ENCODE data around the gene PXDN. TPM values are rescaled to one million over a fixed set of nuclear protein-coding genes. Genes with fewer than 3 reads are reported as not detected.

The PXDN gene
- total and polyA plus RNA-seq, 8 donors: 3.3 to 71.6 (median 28.0) TPM

- Histone ChIP-seq H3K9me3 (no peaks in the 10 kb centered on the region), H3K27ac (peak overlapping the region in 4 of 5 donors; percentile 49 to 62 (median 61)), H3K4me1 (peaks cover 2 to 48% (median 20%) of the 10 kb centered on the region in 4 donors), H3K4me3 (no peak overlapping the region), H3K27me3 (peaks cover 0 to 5% (median 0%) of the 10 kb centered on the region in 3 donors), H3K36me3 (no peaks in the 10 kb centered on the region)
- intact Hi-C loops (cut with DNase I; ENCODE audit: low total_unique reads): no loop called here
- DNase-seq: peak in 1 of 2 donors; percentile 61
- TF ChIP-seq POLR2AphosphoS5 (IDR thresholded peaks at IDR 0.05) (no peak), EP300 (IDR thresholded peaks at IDR 0.05) (no peak), POLR2A (IDR thresholded peaks at IDR 0.05) (no peak), CTCF (IDR thresholded peaks at IDR 0.05) (no peak)
- 56 to 65% (median 64%) methylated on average over 22 of the region's 22 CpGs for WGBS, 5 donors
Measured at GRCh38 chr2:1715184-1716013, 28.9 kb downstream of the PXDN start.

- intact Hi-C loops (cut with DNase I; ENCODE audit: low total_unique reads): no loop called here
- H3K36me3 ChIP-seq: no peaks in the 10 kb centered on the region
- no peak for TF ChIP-seq POLR2AphosphoS5 (IDR thresholded peaks at IDR 0.05)
- no peak for TF ChIP-seq EP300 (IDR thresholded peaks at IDR 0.05)
- no peak for TF ChIP-seq CTCF (IDR thresholded peaks at IDR 0.05)
- TF ChIP-seq POLR2A (IDR thresholded peaks at IDR 0.05): no peak
- no peaks in the 10 kb centered on the region for H3K9me3 ChIP-seq
- DNase-seq: no peak
- 69 to 83% (median 81%) methylated on average over 17 of the region's 17 CpGs for WGBS, 5 donors
- H3K27me3 ChIP-seq: peaks cover 0 to 5% (median 0%) of the 10 kb centered on the region in 3 donors
- H3K27ac ChIP-seq: peak overlapping the region; percentile 17 to 62 (median 28)
- peaks cover 0 to 45% (median 21%) of the 10 kb centered on the region in 4 donors for H3K4me1 ChIP-seq
- H3K4me3 ChIP-seq: no peak overlapping the region
Measured at GRCh38 chr2:1714291-1715064, 29.8 kb downstream of the PXDN start.

- intact Hi-C loops (cut with DNase I; ENCODE audit: low total_unique reads): no loop called here
- no peak overlapping the region for H3K4me3 ChIP-seq
- no peaks in the 10 kb centered on the region for H3K9me3 ChIP-seq
- peaks cover 0 to 5% (median 0%) of the 10 kb centered on the region in 3 donors for H3K27me3 ChIP-seq
- no peaks in the 10 kb centered on the region for H3K36me3 ChIP-seq
- DNase-seq: no peak
- WGBS, 5 donors: 84 to 96% (median 92%) methylated on average over 10 of the region's 10 CpGs
- no peak for TF ChIP-seq POLR2A (IDR thresholded peaks at IDR 0.05)
- no peak for TF ChIP-seq EP300 (IDR thresholded peaks at IDR 0.05)
- no peak for TF ChIP-seq POLR2AphosphoS5 (IDR thresholded peaks at IDR 0.05)
- no peak for TF ChIP-seq CTCF (IDR thresholded peaks at IDR 0.05)
- H3K27ac ChIP-seq: peak overlapping the region in 3 of 5 donors; percentile 7 to 62 (median 26)
- peaks cover 0 to 47% (median 27%) of the 10 kb centered on the region in 4 donors for H3K4me1 ChIP-seq
Measured at GRCh38 chr2:1713839-1714236, 30.5 kb downstream of the PXDN start.

GRCh38 chr2:1713142-1713838 is 31.0 kb downstream of the PXDN start:
- H3K27me3 ChIP-seq: peaks cover 0 to 5% (median 0%) of the 10 kb centered on the region in 3 donors
- WGBS, 5 donors: 88 to 93% (median 91%) methylated on average over 19 to 22 of the region's 22 CpGs
- TF ChIP-seq EP300 (IDR thresholded peaks at IDR 0.05) (no peak), POLR2AphosphoS5 (IDR thresholded peaks at IDR 0.05) (no peak), POLR2A (IDR thresholded peaks at IDR 0.05) (no peak), CTCF (IDR thresholded peaks at IDR 0.05) (no peak)
- no peak overlapping the region for H3K4me3 ChIP-seq
- H3K36me3 ChIP-seq: no peaks in the 10 kb centered on the region
- intact Hi-C loops (cut with DNase I; ENCODE audit: low total_unique reads): no loop called here
- no peaks in the 10 kb centered on the region for H3K9me3 ChIP-seq
- peak in 1 of 2 donors; percentile 38 for DNase-seq
- H3K4me1 ChIP-seq: peaks cover 0 to 52% (median 30%) of the 10 kb centered on the region in 4 donors
- H3K27ac ChIP-seq: peak overlapping the region in 2 of 5 donors; percentile 7 to 22

Measured in stomach (tissue), 9 donors.